SU-DHL-6 (cell line): ENCODE data around the gene KCNK3.

Experiments used
- H2AFZ ChIP-seq: fragments of 200-600 bp; sonication (generic); 2 replicates; pipeline ENCODE4 v1.6.1; 2014; ENCODE audit warnings: low read depth, mild to moderate bottlenecking, moderate library complexity, mixed read lengths, antibody characterized with exemption, low read length; ENCODE audit not compliant: severe bottlenecking
- H3F3A ChIP-seq: fragments of 200-600 bp; shearing (Covaris generic); 2 replicates; pipeline ENCODE4 v1.6.0; 2016; ENCODE audit warnings: antibody characterized with exemption, mild to moderate bottlenecking; ENCODE audit not compliant: insufficient read depth
- H3K27ac ChIP-seq: fragments of 200-600 bp; sonication (generic); 2 replicates; pipeline ENCODE4 v1.5.1; 2016; ENCODE audit warnings: low read depth, mild to moderate bottlenecking, low read length, moderate library complexity, mixed read lengths
- H3K27me3 ChIP-seq: fragments of 200-600 bp; sonication (generic), shearing (Covaris generic); 2 replicates; pipeline ENCODE4 v1.6.0; 2014; ENCODE audit warnings: mild to moderate bottlenecking, low read length
- H3K36me3 ChIP-seq: fragments of 200-600 bp; sonication (generic); 2 replicates; pipeline ENCODE4 v1.6.1; 2014; ENCODE audit warnings: mild to moderate bottlenecking, low read length, mixed read lengths
- H3K4me2 ChIP-seq: fragments of 300-600, 200-600 bp; shearing (Covaris generic), sonication (generic); 2 replicates; pipeline ENCODE4 v1.6.0; 2014; ENCODE audit warnings: low read length, low read depth, mild to moderate bottlenecking; ENCODE audit not compliant: poor library complexity, severe bottlenecking
- H3K4me3 ChIP-seq: fragments of 200-600 bp; sonication (generic); 2 replicates; pipeline ENCODE4 v1.5.1; 2014; ENCODE audit warnings: antibody characterized with exemption, low read length, mild to moderate bottlenecking, mixed read lengths; ENCODE audit not compliant: insufficient read depth, poor library complexity, severe bottlenecking
- H3K79me2 ChIP-seq: fragments of 200-600 bp; sonication (generic); 2 replicates; pipeline ENCODE4 v1.6.1; 2014; ENCODE audit warnings: mild to moderate bottlenecking, low read length, moderate library complexity; ENCODE audit not compliant: insufficient read depth
- H3K9ac ChIP-seq: fragments of 200-600 bp; sonication (generic); 2 replicates; pipeline ENCODE4 v1.7.0; 2014; ENCODE audit warnings: mild to moderate bottlenecking, low read length
- H3K9me2 ChIP-seq: fragments of 200-600 bp; sonication (generic); replicated peaks from 2 replicates; pipeline ENCODE4 v1.6.1; 2014; ENCODE audit warnings: low read length; ENCODE audit not compliant: insufficient read depth
- H3K9me3 ChIP-seq: fragments of 200-600 bp; sonication (generic); 2 replicates; pipeline ENCODE4 v1.6.1; 2014; ENCODE audit warnings: low read length, mixed read lengths; ENCODE audit not compliant: insufficient read depth
- H4K20me1 ChIP-seq: fragments of 200-600 bp; sonication (generic); 2 replicates; pipeline ENCODE4 v1.6.1; 2014; ENCODE audit warnings: low read depth, mild to moderate bottlenecking, antibody characterized with exemption, low read length, moderate library complexity, mixed read lengths
- EZH2phosphoT487 ChIP-seq: fragments of 200-600 bp; sonication (generic), shearing (Covaris generic); conservative IDR thresholded peaks from 2 replicates; pipeline ENCODE4 v1.6.1; 2018; ENCODE audit warnings: mild to moderate bottlenecking, antibody characterized with exemption, low read length, moderate library complexity, mixed read lengths
- TF ChIP-seq, protein P1 (sequence below): fragments of 200-600 bp; sonication (generic); IDR thresholded peaks from one replicate; pipeline ENCODE4 v1.5.1; 2017; ENCODE audit warnings: antibody characterized with exemption, mild to moderate bottlenecking, low read length, moderate library complexity; ENCODE audit not compliant: insufficient read depth, poor library complexity, severe bottlenecking

Gene KCNK3

DNA sequence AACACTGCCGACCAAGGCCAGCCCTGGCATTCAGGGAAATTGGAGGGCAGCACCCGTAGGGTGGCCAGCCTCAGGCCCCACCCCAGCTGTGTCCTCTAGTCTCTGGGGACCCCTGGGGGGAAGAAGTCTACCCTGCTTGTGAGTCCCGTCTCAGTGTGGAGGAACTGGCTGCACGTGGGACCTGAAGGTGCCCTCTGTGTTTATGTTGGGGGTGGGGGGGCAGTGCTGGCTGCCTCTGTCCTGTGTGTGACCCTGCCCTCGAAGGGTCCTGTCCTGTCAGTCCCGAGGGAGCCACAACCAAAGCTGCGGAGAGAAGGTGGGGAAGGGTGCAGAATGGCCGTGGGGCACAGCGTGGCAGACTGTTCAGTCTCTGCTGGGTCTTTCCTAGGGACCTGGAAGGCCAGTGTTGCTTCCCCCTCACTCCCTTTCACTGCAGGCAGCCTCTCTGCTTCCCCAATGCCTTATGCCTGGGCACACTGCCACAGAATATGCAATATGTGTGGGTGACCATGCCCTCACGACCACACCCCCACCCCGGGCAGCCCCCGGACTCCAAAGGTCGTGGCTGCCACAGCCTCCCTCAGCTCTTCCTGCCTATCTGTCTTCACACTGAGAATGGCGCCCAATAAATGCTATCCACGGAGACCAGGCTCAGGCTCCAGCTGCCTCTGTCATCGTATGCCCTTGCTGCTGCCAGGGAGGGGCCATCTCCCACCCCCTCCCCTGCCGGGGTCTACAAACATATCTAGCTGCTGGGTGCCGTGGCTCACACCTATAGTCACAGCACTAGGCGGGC is 38.2 kb downstream of the KCNK3 start:
- Histone ChIP-seq H3K79me2 (no peaks in the 10 kb centered on the region), H2AFZ (no peak overlapping the region), H4K20me1 (no peaks in the 10 kb centered on the region), H3K27ac (no peak overlapping the region), H3K9me3 (no peaks in the 10 kb centered on the region), H3K9me2 (no peaks in the 10 kb centered on the region), H3K36me3 (no peaks in the 10 kb centered on the region), H3K27me3 (no peaks in the 10 kb centered on the region), H3K4me2 (no peak overlapping the region), H3F3A (no peaks in the 10 kb centered on the region), H3K4me3 (no peak overlapping the region), H3K9ac (no peak overlapping the region)
- TF ChIP-seq EZH2phosphoT487 = no peak
- TF ChIP-seq, protein P1, sequence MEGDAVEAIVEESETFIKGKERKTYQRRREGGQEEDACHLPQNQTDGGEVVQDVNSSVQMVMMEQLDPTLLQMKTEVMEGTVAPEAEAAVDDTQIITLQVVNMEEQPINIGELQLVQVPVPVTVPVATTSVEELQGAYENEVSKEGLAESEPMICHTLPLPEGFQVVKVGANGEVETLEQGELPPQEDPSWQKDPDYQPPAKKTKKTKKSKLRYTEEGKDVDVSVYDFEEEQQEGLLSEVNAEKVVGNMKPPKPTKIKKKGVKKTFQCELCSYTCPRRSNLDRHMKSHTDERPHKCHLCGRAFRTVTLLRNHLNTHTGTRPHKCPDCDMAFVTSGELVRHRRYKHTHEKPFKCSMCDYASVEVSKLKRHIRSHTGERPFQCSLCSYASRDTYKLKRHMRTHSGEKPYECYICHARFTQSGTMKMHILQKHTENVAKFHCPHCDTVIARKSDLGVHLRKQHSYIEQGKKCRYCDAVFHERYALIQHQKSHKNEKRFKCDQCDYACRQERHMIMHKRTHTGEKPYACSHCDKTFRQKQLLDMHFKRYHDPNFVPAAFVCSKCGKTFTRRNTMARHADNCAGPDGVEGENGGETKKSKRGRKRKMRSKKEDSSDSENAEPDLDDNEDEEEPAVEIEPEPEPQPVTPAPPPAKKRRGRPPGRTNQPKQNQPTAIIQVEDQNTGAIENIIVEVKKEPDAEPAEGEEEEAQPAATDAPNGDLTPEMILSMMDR = no peak

DNA sequence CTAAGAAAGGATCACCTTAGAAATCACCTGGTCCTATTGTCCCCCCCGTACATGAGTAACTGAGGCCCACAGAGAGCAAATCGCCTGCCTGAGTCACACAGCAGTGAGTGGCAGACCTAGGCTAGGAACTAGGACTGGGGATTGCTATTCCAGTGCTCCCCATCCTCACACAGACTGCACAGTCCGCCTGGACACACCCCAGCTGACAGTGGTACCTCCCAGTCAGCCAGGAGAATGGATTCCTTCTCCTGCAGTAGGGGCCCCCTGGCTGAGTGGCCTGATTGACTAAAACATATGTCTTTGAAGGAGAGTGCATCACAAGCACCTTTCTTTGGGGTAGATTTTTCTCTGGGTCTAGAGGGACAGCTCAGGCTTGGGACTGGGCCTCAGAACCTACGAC is 39.2 kb downstream of the KCNK3 start:
- H3K4me2 ChIP-seq = no peak overlapping the region
- no peaks in the 10 kb centered on the region for H3K9me3 ChIP-seq
- H4K20me1 ChIP-seq = no peaks in the 10 kb centered on the region
- H3K4me3 ChIP-seq = no peak overlapping the region
- no peak overlapping the region for H3K9ac ChIP-seq
- H3K36me3 ChIP-seq = no peaks in the 10 kb centered on the region
- H3K9me2 ChIP-seq = no peaks in the 10 kb centered on the region
- no peaks in the 10 kb centered on the region for H3K27me3 ChIP-seq
- H3K79me2 ChIP-seq = no peaks in the 10 kb centered on the region
- H3F3A ChIP-seq = no peaks in the 10 kb centered on the region
- TF ChIP-seq EZH2phosphoT487 = no peak
- TF ChIP-seq, protein P1 = no peak
- H2AFZ ChIP-seq = no peak overlapping the region
- H3K27ac ChIP-seq = no peak overlapping the region

DNA sequence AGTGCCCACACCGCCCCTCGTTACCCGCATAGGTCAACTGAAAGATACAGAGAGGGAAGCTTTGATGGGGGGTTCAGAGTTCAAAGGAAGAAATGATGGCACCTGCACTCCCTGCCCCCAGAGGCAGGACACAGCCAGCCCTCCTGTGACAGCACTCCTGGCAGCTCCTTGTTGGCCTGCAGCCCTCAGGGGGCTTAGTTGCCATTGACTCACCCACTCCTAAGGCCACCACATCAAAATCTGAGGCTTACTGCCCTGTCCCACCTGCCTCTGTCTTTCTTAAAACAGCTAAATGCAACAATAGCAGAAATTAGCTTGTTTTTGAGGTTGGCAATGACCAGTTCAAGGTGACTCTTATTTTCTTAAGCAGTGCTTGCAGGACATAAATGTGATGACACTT is 39.9 kb downstream of the KCNK3 start:
- Histone ChIP-seq H3F3A (no peaks in the 10 kb centered on the region), H3K9me3 (no peaks in the 10 kb centered on the region), H4K20me1 (no peaks in the 10 kb centered on the region), H3K79me2 (no peaks in the 10 kb centered on the region), H2AFZ (no peak overlapping the region), H3K4me2 (no peak overlapping the region), H3K36me3 (no peaks in the 10 kb centered on the region), H3K9me2 (no peaks in the 10 kb centered on the region), H3K27ac (no peak overlapping the region), H3K4me3 (no peak overlapping the region), H3K27me3 (no peaks in the 10 kb centered on the region), H3K9ac (no peak overlapping the region)
- TF ChIP-seq, protein P1 = no peak
